Measurements from ENCODE around the gene FAM200B. TPM values are rescaled to one million over a fixed set of nuclear protein-coding genes. Genes with fewer than 3 reads are reported as not detected.

FAM200B gene
- polyA plus RNA-seq, 1 of the 3 experiments (the other 2 are of a cell fraction): 46.3 TPM

GRCh38 chr4:15655223-15656037 is 26.2 kb upstream of the FAM200B start, which contains the start of gene FBXL5:
FBXL5 (minus strand) TSS chr4:15655357; CDS start chr4:15655287, 70 bp downstream.
- Histone ChIP-seq H3K27ac (ENCODE audit: low read depth in 2 of 2, low read length in 1 of 2) (peak within 1 kb of the TSS; percentile 91 to 96), H3K9ac (peak within 1 kb of the TSS; percentile 87), H3K79me2 (ENCODE audit: insufficient read depth) (peaks cover 43% of the 10 kb centered on the region), H4K20me1 (ENCODE audit: insufficient read depth) (peaks cover 7% of the 10 kb centered on the region; the same call in 1 of the 2 replicates), H3K4me1 (ENCODE audit: control insufficient read depth in 1 of 2, insufficient read depth in 2 of 2, low read depth in 1 of 2, low read length in 1 of 2) (peaks cover 13 to 15% of the 10 kb centered on the region in 2 experiments; a peak in 3 of 4 replicates), H3K9me2 (no peaks in the 10 kb centered on the region), H3K36me3 (replicated peaks in 1 of 2; ENCODE audit: control insufficient read depth in 1 of 2, insufficient read depth in 2 of 2, low read length in 1 of 2) (peaks cover 4 to 7% of the 10 kb centered on the region in 2 experiments), H3K27me3 (ENCODE audit: insufficient read depth) (no peaks in the 10 kb centered on the region), H2AFZ (ENCODE audit: low read depth) (peak within 1 kb of the TSS; percentile 91), H3K4me2 (peak within 1 kb of the TSS; percentile 85), H3K4me3 (ENCODE audit: low read depth in 2 of 2, low read length in 1 of 2) (peak within 1 kb of the TSS; percentile 71 to 91), H3K9me3 (no peaks in the 10 kb centered on the region), H3F3A (replicated peaks; ENCODE audit: insufficient read depth) (peaks cover 32% of the 10 kb centered on the region)
- WGBS (ENCODE audit: low lambda C conversion rate): 35% methylated on average over 16 of the region's 85 CpGs
- DNase-seq: peak; percentile 99
- POLR2A ChIA-PET: interaction anchor here (0.7 to 3.2 kb wide), 3 partner anchors 20 to 176 kb away, joined by 3 to 20 read pairs (median 15); partner anchors contain the start of gene FAM200B
- CTCF ChIA-PET: interaction anchor here (0.7 to 1.0 kb wide), 5 partner anchors 15 to 550 kb away, joined by 3 to 4 read pairs (median 3); partner anchors contain the start of gene FAM200B
- TF ChIP-seq EP300 (IDR thresholded peaks at IDR 0.05; ENCODE audit: borderline replicate concordance in 1 of 2, low read depth in 1 of 2, low read length in 1 of 2): no peak
- TF ChIP-seq POLR2AphosphoS5 (IDR thresholded peaks at IDR 0.05; ENCODE audit: low read depth, low read length): peak; percentile 64
- no peak for TF ChIP-seq RXRA (IDR thresholded peaks at IDR 0.05; ENCODE audit: borderline replicate concordance, low read depth)
- TF ChIP-seq MXI1 (IDR thresholded peaks at IDR 0.05; ENCODE audit: low read depth, low read length): no peak
- no peak for TF ChIP-seq FOXJ3 (CRISPR knock-in tag; IDR thresholded peaks at IDR 0.05)
- no peak for TF ChIP-seq SMC3 (IDR thresholded peaks at IDR 0.05; ENCODE audit: low read depth, low read length)
- no peak for TF ChIP-seq IRF3 (IDR thresholded peaks at IDR 0.05; ENCODE audit: low read depth, low read length)
- peak; percentile 24 for TF ChIP-seq TAF1 (IDR thresholded peaks at IDR 0.05; ENCODE audit: borderline replicate concordance, low read depth, low read length)
- TF ChIP-seq MAX (IDR thresholded peaks at IDR 0.05; ENCODE audit: low read depth): peak; percentile 71; the same call in 1 of the 2 replicates
- TF ChIP-seq, protein P1, sequence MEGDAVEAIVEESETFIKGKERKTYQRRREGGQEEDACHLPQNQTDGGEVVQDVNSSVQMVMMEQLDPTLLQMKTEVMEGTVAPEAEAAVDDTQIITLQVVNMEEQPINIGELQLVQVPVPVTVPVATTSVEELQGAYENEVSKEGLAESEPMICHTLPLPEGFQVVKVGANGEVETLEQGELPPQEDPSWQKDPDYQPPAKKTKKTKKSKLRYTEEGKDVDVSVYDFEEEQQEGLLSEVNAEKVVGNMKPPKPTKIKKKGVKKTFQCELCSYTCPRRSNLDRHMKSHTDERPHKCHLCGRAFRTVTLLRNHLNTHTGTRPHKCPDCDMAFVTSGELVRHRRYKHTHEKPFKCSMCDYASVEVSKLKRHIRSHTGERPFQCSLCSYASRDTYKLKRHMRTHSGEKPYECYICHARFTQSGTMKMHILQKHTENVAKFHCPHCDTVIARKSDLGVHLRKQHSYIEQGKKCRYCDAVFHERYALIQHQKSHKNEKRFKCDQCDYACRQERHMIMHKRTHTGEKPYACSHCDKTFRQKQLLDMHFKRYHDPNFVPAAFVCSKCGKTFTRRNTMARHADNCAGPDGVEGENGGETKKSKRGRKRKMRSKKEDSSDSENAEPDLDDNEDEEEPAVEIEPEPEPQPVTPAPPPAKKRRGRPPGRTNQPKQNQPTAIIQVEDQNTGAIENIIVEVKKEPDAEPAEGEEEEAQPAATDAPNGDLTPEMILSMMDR (IDR thresholded peaks at IDR 0.05): no peak
- TF ChIP-seq NFIC (IDR thresholded peaks at IDR 0.05; ENCODE audit: borderline replicate concordance): no peak
- TF ChIP-seq JUND (IDR thresholded peaks at IDR 0.05): no peak
- no peak for TF ChIP-seq FOXM1 (IDR thresholded peaks at IDR 0.05; ENCODE audit: low read depth)
- no peak for TF ChIP-seq RCOR1 (IDR thresholded peaks at IDR 0.05; ENCODE audit: low read length)
- no peak for TF ChIP-seq FOSL2 (IDR thresholded peaks at IDR 0.05; ENCODE audit: borderline replicate concordance, low read depth)
- TF ChIP-seq RFX5 (IDR thresholded peaks at IDR 0.05; ENCODE audit: low read length): no peak
- no peak for TF ChIP-seq TEAD4 (IDR thresholded peaks at IDR 0.05; ENCODE audit: borderline replicate concordance, insufficient read depth)
- TF ChIP-seq EZH2phosphoT487 (IDR thresholded peaks at IDR 0.05; ENCODE audit: borderline replicate concordance, low read depth): no peak
- TF ChIP-seq, protein P2, sequence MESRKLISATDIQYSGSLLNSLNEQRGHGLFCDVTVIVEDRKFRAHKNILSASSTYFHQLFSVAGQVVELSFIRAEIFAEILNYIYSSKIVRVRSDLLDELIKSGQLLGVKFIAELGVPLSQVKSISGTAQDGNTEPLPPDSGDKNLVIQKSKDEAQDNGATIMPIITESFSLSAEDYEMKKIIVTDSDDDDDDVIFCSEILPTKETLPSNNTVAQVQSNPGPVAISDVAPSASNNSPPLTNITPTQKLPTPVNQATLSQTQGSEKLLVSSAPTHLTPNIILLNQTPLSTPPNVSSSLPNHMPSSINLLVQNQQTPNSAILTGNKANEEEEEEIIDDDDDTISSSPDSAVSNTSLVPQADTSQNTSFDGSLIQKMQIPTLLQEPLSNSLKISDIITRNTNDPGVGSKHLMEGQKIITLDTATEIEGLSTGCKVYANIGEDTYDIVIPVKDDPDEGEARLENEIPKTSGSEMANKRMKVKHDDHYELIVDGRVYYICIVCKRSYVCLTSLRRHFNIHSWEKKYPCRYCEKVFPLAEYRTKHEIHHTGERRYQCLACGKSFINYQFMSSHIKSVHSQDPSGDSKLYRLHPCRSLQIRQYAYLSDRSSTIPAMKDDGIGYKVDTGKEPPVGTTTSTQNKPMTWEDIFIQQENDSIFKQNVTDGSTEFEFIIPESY (IDR thresholded peaks at IDR 0.05; ENCODE audit: borderline replicate concordance, low read depth): no peak
- 0 out of 2 replicates have a peak, but pooled peaks have one; percentile 14 for TF ChIP-seq SIN3A (IDR thresholded peaks at IDR 0.05; ENCODE audit: borderline replicate concordance, low read depth, low read length)
- TF ChIP-seq USF1 (IDR thresholded peaks at IDR 0.05; ENCODE audit: borderline replicate concordance, low read depth): peak; percentile 92
- TF ChIP-seq GATA2 (CRISPR knock-in tag; IDR thresholded peaks at IDR 0.05): no peak
- TF ChIP-seq ELF1 (IDR thresholded peaks at IDR 0.05): no peak
- TF ChIP-seq MEF2A (IDR thresholded peaks at IDR 0.05; ENCODE audit: borderline replicate concordance, low read depth): no peak
- TF ChIP-seq GABPA (IDR thresholded peaks at IDR 0.05; ENCODE audit: low read depth): no peak
- peak; percentile 75; the same call in 1 of the 2 replicates for TF ChIP-seq YY1 (IDR thresholded peaks at IDR 0.05; ENCODE audit: low read depth)
